Measurements from ENCODE around the gene SORBS1.

SORBS1 gene

DNA sequence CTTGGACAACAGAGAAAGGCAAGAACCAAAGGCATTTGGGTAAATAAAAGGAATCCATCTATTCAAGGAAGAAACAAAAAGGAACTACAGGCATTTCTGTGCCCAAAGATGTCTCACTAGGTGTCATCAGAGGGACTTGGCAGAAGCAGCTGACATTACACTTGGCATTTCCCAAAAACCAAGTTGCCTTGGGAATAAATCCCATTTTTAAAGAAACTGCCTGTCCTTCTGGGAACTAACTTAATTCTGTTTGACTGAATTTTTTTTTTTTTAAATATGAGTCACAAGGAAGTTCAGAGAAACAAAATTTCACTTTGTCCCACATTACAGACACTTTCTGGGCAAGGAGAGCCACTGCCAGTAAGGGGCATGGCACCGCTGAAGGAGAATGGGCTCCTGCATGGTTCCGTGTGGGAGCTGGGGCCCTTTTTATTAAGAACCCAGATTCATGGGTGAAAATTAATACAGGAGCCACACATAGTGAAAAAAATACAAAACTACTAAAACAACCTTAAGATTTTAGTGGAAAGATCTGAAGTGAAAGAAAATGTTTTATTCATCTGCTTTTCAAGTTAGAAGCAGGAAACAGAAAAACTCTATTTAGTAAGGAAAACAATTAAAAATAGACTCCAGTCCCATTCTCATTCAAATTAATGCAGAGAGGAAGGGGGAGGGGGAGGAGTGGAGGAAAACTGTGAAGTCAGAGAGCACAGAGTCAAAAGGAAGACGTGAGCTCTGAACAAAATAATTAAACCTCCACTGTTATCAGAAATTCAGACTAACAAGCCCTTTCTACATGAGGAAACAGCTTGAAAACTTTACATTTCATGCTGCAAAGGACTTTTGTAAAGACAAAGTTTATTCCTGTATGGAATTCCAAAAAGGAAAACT is 151.9 kb downstream of the SORBS1 start:
- DNase-seq (ENCODE audit: low read depth in 2 of 2), result no peak

GRCh38 chr10:95408148-95408960 is 152.8 kb downstream of the SORBS1 start:
- DNase-seq (ENCODE audit: low read depth in 2 of 2), result no peak

GRCh38 chr10:95407546-95407945 is 153.6 kb downstream of the SORBS1 start:
- DNase-seq (ENCODE audit: low read depth in 2 of 2), result no peak

DNA sequence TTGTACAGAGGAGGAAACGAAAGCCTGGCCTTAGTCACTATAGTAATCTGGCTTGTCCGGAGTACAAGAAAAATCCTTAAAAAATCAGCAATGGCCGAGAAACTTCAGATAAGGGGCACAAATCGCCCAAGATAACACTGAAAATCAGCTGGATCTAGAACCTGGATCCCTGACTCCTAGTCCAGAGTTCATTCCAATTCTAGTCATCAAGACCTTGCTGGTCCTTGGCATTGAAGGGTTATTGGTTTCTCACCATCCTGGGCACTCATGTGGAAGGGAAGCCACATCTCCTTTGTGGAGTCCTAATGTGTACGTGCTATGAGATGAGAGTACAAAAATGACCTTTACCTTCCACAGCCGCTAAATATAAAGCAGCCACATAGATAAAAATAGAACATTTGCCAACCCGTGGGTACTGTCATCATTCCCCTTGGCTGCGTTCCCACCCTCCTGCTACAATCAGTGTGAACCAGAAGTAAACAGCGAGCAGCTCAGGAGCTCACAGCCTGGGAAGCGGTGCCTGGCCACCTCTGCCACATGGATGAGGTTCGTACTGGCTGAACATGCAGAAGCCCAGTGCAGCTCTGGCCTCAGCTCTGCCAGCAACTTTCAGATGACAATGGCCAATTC is 154.4 kb downstream of the SORBS1 start:
- no peak for DNase-seq (ENCODE audit: low read depth in 2 of 2)

DNA sequence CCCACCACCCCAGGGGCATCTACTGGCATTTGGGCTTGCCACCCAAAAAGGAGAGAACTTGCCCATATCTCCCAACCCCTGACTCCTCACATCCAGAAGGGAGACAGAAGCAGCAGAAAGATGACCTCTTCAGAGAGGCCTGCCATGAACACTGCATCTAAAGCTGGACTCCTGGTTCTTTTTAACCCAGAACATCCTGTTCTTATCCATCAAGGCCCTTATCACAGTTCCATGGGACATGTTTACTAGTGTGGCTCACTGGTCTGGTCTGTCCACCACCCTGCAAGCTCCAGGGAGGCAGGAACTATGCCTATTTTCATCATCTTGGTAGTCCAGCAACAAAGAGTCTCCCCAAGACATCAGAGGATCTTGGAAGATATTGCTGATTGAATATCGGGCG is 155.5 kb downstream of the SORBS1 start:
- DNase-seq (ENCODE audit: low read depth in 2 of 2), result no peak

DNA sequence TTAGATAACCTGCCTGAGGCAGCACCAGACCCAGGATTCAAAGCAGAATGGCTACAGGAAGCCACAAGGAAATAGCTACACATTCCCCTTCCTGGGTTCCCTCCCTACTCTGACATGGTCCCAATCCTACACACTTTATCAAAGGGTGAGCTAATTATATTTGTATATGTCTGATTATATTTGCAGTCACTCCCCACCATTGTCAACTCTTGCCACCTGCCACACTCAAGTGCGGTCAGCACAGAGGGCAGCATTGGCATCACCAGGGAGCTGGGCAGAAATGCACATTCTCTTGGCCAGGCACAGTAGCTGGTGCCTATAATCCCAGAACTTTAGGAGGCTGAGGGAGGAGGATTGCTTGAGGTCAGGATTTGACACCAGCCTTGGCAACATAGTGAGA is 156.3 kb downstream of the SORBS1 start:
- no peak for DNase-seq (ENCODE audit: low read depth in 2 of 2)

DNA sequence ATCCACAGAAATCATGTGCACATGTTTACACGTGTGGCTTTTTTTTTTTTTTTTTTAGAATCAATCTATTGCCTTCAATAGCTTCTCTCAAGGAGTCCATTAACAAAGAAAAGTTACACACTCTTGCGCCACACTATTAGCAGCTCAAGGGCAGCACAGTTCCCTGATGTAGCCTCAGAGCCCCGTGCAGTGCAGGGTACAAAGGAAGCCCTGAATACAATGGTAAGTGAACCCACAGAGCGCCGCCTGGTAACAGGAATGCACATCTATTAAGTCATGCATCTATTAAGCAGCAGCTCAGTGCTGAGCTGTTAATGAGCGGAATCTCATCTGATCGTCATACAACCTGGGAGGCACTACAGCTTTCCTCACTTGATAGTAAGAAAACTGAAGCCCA is 156.7 kb downstream of the SORBS1 start:
- DNase-seq (ENCODE audit: low read depth in 2 of 2), result no peak

DNA sequence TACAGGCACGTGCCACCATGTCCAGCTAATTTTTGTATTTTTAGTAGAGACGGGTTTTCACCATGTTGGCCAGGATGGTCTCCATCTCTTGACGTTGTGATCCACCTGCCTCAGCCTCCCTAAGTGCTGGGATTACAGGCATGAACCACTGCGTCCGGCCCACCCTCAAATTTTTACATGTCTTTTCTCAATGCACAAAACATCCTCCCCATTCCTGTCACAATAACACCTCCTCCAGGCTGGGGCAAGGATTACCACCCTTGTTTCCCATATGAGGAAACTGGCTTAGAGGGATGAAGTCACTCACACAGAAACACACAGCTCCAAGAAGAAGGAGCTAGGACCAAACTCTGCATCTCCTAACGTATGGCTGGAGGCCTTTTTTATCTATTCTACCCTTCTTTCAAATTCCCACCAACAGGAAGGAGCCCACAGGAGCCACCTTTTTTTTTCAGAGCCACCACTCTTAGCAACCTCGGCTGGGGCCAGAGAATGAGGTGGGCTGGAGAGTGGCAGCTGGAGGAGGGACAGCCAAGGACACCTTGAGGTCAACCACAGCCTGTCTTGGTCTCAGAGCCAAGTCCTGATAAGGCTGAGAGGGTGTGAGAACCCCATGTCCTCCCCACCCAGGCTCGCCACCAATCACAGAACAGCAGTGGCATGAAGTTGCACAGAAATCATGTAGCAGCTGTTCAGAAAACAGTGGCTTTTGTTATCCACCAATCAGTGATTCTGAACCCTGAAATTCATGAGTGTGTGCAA is 157.3 kb downstream of the SORBS1 start:
- DNase-seq (ENCODE audit: low read depth in 2 of 2), result no peak

DNA sequence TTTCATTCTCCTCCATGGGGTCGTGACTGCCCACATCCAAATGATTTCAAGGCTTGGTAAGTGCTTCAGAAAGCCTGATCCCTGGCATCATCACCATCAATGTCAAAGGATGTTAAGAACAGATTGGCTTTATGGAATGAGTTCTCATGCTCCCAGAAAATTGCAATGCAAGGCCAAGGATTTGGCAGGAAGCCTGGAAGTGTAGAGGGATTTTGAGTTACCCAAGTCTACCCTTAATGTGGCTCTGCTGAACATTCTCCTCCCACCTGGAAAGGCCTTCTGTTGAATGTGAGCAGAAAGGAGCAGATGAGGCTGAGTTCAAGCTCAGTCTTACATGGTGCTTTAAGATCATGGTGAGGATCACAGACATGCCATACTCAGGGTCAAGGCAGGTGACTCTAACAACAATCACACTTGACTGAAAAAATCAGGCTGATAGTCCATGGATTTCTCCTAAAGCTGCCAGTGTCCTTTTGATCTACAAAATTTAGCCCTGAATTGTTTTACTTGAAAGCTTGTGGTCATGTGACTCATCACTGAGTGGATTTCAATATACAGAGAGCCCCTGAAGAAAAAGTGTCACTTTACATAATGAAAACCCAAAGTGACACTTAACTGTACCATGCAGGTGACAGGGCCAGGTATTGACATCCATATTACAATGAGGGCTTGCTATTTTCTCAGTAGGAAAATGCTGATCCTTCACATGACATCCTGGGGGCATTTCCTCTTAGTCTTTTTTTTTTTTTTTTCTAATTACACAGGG is 159.3 kb downstream of the SORBS1 start:
- no peak for DNase-seq (ENCODE audit: low read depth in 2 of 2)

DNA sequence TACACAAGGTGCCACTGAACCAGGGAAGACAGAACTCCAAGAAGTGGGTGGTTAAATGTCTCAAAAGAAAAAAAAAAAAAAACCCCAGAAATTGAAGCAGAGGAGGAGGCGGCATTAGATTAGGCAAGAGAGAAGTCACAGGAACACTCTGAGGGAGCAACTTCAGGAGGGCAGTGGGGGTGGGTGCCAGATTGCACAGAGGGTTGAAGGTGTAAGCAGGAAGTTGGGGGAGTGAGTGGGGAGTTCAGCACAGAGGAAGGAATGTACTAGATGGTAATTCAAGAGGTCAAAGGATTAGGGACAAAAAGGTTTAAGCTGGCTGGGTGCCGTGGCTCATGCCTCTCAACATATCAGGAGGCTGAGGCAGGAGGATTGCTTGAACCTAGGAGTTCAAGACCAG is 160.4 kb downstream of the SORBS1 start:
- DNase-seq (ENCODE audit: low read depth in 2 of 2), result no peak

DNA sequence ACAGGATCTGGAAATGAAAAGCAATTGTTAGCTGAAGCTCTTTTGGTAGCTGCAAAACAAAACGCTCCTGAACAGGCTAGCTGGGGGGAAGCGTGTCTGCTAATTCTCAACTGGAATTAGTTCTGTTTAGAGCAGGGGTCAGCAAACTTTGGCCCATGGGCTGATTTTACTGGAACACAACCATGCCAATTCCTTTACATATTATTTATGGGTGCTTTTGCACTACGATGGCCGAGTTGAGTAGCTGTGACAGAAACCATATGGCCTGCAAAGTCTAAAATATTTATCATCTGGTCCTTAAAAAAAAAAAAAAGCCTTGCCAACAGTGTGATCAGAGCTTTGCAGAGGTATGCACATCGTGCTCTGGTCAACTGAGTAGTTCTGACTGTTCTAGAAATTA is 162.0 kb downstream of the SORBS1 start:
- no peak for DNase-seq (ENCODE audit: low read depth in 2 of 2)

DNA sequence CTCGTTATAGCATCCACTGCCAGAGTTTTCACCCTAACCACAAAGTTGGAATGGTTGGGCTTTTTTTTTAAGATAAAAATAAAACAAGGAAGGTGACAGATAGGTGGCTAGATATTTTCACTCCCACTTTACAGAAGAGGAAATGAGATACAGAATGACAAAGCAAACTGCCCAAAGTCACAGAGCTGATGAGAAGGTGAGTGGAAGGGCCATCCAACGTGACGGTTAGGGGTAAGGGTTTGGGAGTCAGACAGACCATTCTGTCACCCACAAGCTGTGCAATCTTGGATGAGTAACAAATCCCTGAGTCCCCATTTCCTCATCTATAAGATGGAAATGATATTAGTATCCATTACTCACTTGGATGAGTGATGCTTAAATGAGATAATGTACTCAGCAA is 163.4 kb downstream of the SORBS1 start:
- no peak for DNase-seq (ENCODE audit: low read depth in 2 of 2)

GRCh38 chr10:95395947-95396449 is 165.2 kb downstream of the SORBS1 start:
- no peak for DNase-seq (ENCODE audit: low read depth in 2 of 2)

- DNase-seq (ENCODE audit: low read depth in 2 of 2), result no peak
Observed at GRCh38 chr10:95394161-95394880, 166.8 kb downstream of the SORBS1 start.

- DNase-seq (ENCODE audit: low read depth in 2 of 2), result no peak
Observed at GRCh38 chr10:95392681-95393164, 168.4 kb downstream of the SORBS1 start.

GRCh38 chr10:95392217-95392584 is 169.0 kb downstream of the SORBS1 start:
- no peak for DNase-seq (ENCODE audit: low read depth in 2 of 2)

- peak in 1 of 2 experiments; percentile 4 for DNase-seq (ENCODE audit: low read depth in 2 of 2)
Observed at GRCh38 chr10:95391581-95392216, 169.5 kb downstream of the SORBS1 start.

DNA sequence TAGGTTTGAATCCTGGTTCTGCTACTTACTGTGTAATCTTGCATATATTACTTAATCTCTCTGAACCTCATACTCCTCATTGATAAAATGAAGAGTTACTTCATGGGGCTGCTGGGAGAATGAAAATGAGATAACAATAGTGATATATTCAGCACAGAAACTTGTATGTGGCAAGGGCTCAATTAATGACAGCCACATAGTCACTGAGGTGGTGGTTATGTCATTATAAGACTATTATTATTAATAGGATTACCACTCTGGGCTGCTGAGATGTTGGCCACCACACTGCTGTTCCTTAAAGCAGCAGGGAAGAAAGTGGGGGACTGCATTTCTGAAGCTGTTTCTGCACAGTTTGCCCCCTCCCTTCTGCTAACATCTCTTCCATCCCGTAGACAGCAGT is 170.0 kb downstream of the SORBS1 start:
- no peak for DNase-seq (ENCODE audit: low read depth in 2 of 2)

GRCh38 chr10:95389982-95390381 is 171.2 kb downstream of the SORBS1 start:
- DNase-seq (ENCODE audit: low read depth in 2 of 2), result no peak
